Neuronal stem cell (in vitro differentiated cells): Measurements from ENCODE around the gene CHD6.

Experiments
- DNase-seq: peaks from one replicate; pipeline ENCODE4 v3.0.0-alpha.2; 2013; ENCODE audit warnings: low spot score
- H2AFZ ChIP-seq: one replicate; pipeline ENCODE4 v1.6.1; 2013; ENCODE audit warnings: mild to moderate bottlenecking, low read length, inconsistent platforms
- H2AK5ac ChIP-seq: 2 replicates; pipeline ENCODE4 v1.6.1; 2013; ENCODE audit warnings: low read depth, mild to moderate bottlenecking, inconsistent platforms, low read length, moderate library complexity, mixed read lengths
- H2BK120ac ChIP-seq: 2 replicates; pipeline ENCODE4 v1.6.1; 2013; ENCODE audit warnings: low read depth, mild to moderate bottlenecking, inconsistent platforms, low read length, moderate library complexity, mixed read lengths
- H2BK12ac ChIP-seq: one replicate; pipeline ENCODE4 v1.6.1; 2013; ENCODE audit warnings: low read length, inconsistent platforms
- H2BK15ac ChIP-seq: 2 replicates; pipeline ENCODE4 v1.6.1; 2013; ENCODE audit warnings: mild to moderate bottlenecking, low read length, inconsistent platforms, mixed read lengths
- H2BK5ac ChIP-seq: one replicate; pipeline ENCODE4 v1.6.1; 2013; ENCODE audit warnings: inconsistent platforms, mild to moderate bottlenecking, low read length, moderate library complexity
- H3K14ac ChIP-seq: one replicate; pipeline ENCODE4 v1.6.1; 2013; ENCODE audit warnings: low read length, inconsistent platforms
- H3K18ac ChIP-seq: 2 replicates; pipeline ENCODE4 v1.6.1; 2013; ENCODE audit warnings: low read length, inconsistent platforms
- H3K23ac ChIP-seq: 2 replicates; pipeline ENCODE4 v1.6.1; 2013; ENCODE audit warnings: low read depth, mild to moderate bottlenecking, mixed read lengths, low read length, inconsistent platforms; ENCODE audit not compliant: poor library complexity
- H3K27ac ChIP-seq: replicated peaks from 3 replicates; pipeline ENCODE4 v1.5.1; 2013; ENCODE audit warnings: low read length, inconsistent platforms
- H3K27me3 ChIP-seq, 3 experiments: 2 replicates each; pipeline ENCODE4 v1.6.1; 2013; ENCODE audit warnings: low read length in 3 of 3, mild to moderate bottlenecking in 2 of 3, inconsistent platforms in 1 of 3, low read depth in 1 of 3, mixed read lengths in 1 of 3, moderate library complexity in 1 of 3; ENCODE audit not compliant: control insufficient read depth in 3 of 3, insufficient read depth in 3 of 3
- H3K36me3 ChIP-seq, 2 donors: replicated peaks in 1 of 2; 2 replicates each; pipeline ENCODE4 v1.6.1; 2013; ENCODE audit warnings: low read length in 2 of 2; ENCODE audit not compliant: control insufficient read depth in 2 of 2, insufficient read depth in 2 of 2
- H3K4ac ChIP-seq: 2 replicates; pipeline ENCODE4 v1.6.1; 2013; ENCODE audit warnings: inconsistent platforms, mild to moderate bottlenecking, low read length, moderate library complexity
- H3K4me1 ChIP-seq, 2 donors: 1 replicate in 1 of 2; 2 replicates in 1 of 2; pipeline ENCODE4 v1.6.1; 2013; ENCODE audit warnings: low read length in 2 of 2, low read depth in 1 of 2; ENCODE audit not compliant: control insufficient read depth in 2 of 2, insufficient read depth in 1 of 2
- H3K4me2 ChIP-seq: one replicate; pipeline ENCODE4 v1.6.1; 2013; ENCODE audit warnings: mild to moderate bottlenecking, low read length, inconsistent platforms; ENCODE audit not compliant: insufficient read depth, poor library complexity, severe bottlenecking
- H3K4me3 ChIP-seq, 2 donors: 2 replicates each; pipeline ENCODE4 v1.5.1; 2013; ENCODE audit warnings: low read length in 2 of 2, mild to moderate bottlenecking in 2 of 2, inconsistent platforms in 1 of 2, moderate library complexity in 1 of 2
- H3K79me1 ChIP-seq: one replicate; pipeline ENCODE4 v1.6.1; 2013; ENCODE audit warnings: low read depth, mild to moderate bottlenecking, inconsistent platforms, low read length, moderate library complexity
- H3K9ac ChIP-seq: one replicate; pipeline ENCODE4 v1.6.1; 2013; ENCODE audit warnings: mild to moderate bottlenecking, low read depth, low read length, inconsistent platforms; ENCODE audit not compliant: poor library complexity
- H3K9me3 ChIP-seq, 2 donors: replicated peaks in 1 of 2; 2 replicates each; pipeline versions ENCODE3 to v1.6.1; 2013; ENCODE audit warnings: low read length in 2 of 2, mild to moderate bottlenecking in 2 of 2, inconsistent platforms in 1 of 2, low read depth in 1 of 2, mixed read lengths in 1 of 2, moderate library complexity in 1 of 2; ENCODE audit not compliant: control insufficient read depth in 2 of 2, insufficient read depth in 1 of 2
- H4K8ac ChIP-seq: one replicate; pipeline ENCODE4 v1.6.1; 2013; ENCODE audit warnings: low read depth, mild to moderate bottlenecking, inconsistent platforms, low read length, moderate library complexity
- H4K91ac ChIP-seq: one replicate; pipeline ENCODE4 v1.6.1; 2013; ENCODE audit warnings: low read length, low read depth, mild to moderate bottlenecking, inconsistent platforms; ENCODE audit not compliant: poor library complexity
- WGBS, 2 donors: extraction: QIAGEN DNeasy Blood & Tissue Kit; methylation state at CpG; one replicate each; pipeline ENCODE4 v1.1.7; 2013; ENCODE audit warnings: missing lambda C conversion rate in 2 of 2, mixed read lengths in 1 of 2; ENCODE audit not compliant: insufficient read length in 2 of 2, insufficient replicate concordance in 1 of 2; ENCODE audit errors: extremely low coverage in 2 of 2; 5-methylcytosine and 5-hydroxymethylcytosine counted together

Gene CHD6

DNA sequence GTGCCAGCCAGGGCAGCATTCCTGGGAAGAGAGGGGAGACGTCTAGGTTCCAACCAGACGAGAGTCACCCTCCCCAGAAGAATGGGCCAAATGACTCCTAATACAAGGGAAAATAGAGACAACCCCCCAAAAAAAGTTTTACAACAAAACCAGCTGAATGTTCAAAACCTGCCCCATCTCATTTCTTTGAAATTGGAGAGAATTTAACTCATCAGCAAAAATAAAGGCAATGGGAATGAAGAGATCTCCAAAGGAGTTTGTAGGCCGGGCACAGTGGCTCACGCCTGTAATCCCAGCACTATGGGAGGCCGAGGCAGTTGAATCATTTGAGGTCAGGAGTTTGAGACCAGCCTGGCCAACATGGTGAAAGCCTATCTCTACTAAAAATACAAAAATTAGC is 241.8 kb downstream of the CHD6 start:
- no peak for DNase-seq
- Histone ChIP-seq H3K23ac (no peak overlapping the region), H3K14ac (no peak overlapping the region), H3K4ac (no peak overlapping the region), H3K9me3 (peaks cover 4% of the 10 kb centered on the region in 2 donors), H3K18ac (no peak overlapping the region), H3K4me1 (peaks cover 0 to 10% of the 10 kb centered on the region in 2 donors), H2BK12ac (no peak overlapping the region), H4K91ac (no peak overlapping the region), H3K27me3 (peaks cover 0 to 43% (median 0%) of the 10 kb centered on the region in 3 experiments), H3K9ac (no peak overlapping the region), H2AK5ac (no peak overlapping the region), H3K36me3 (no peaks in the 10 kb centered on the region), H3K27ac (no peak overlapping the region), H2AFZ (no peak overlapping the region), H2BK15ac (no peak overlapping the region), H3K4me3 (no peak overlapping the region), H4K8ac (no peak overlapping the region), H2BK5ac (no peak overlapping the region), H3K79me1 (no peaks in the 10 kb centered on the region), H2BK120ac (no peak overlapping the region), H3K4me2 (no peak overlapping the region)
- no CpG with 5 or more reads among the region's 5 CpGs for WGBS, 2 donors

DNA sequence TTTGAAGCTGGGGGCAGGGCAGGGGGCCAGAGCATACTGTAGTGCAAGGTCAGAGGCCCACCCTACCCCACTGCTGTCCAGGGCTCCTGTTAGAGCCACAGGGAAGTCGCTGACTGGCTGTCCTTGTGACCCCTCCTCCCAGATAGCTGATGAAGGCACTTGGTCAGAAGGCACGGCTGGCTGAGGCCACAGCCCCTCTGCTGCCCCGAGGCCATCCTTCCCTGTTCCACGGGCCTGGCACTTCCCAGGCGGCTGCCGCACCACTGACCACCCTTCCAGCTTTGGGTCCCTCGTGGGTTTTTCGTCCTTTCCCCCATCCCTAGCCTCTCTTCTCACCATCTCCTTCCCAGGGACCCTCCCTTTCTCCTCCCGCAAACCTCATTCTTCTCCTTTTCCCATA is 242.3 kb downstream of the CHD6 start:
- H3K9me3 ChIP-seq = peaks cover 6 to 8% of the 10 kb centered on the region in 2 donors
- H3K23ac ChIP-seq = peak overlapping the region; percentile 57
- H2AK5ac ChIP-seq = no peak overlapping the region
- H2AFZ ChIP-seq = no peak overlapping the region
- no peak overlapping the region for H3K4me3 ChIP-seq
- no peak overlapping the region for H4K91ac ChIP-seq
- no CpG with 5 or more reads among the region's 9 CpGs for WGBS, 2 donors
- H3K9ac ChIP-seq = no peak overlapping the region
- H3K27ac ChIP-seq = no peak overlapping the region
- no peaks in the 10 kb centered on the region for H3K79me1 ChIP-seq
- peaks cover 0 to 10% of the 10 kb centered on the region in 2 donors for H3K4me1 ChIP-seq
- no peak overlapping the region for H3K4ac ChIP-seq
- no peak overlapping the region for H2BK12ac ChIP-seq
- no peak overlapping the region for H2BK15ac ChIP-seq
- no peak overlapping the region for H3K14ac ChIP-seq
- H4K8ac ChIP-seq = no peak overlapping the region
- no peak overlapping the region for H2BK120ac ChIP-seq
- H3K18ac ChIP-seq = no peak overlapping the region
- no peak overlapping the region for H2BK5ac ChIP-seq
- no peaks in the 10 kb centered on the region for H3K36me3 ChIP-seq
- no peak for DNase-seq
- H3K4me2 ChIP-seq = no peak overlapping the region
- peaks cover 0 to 45% (median 0%) of the 10 kb centered on the region in 3 experiments for H3K27me3 ChIP-seq

DNA sequence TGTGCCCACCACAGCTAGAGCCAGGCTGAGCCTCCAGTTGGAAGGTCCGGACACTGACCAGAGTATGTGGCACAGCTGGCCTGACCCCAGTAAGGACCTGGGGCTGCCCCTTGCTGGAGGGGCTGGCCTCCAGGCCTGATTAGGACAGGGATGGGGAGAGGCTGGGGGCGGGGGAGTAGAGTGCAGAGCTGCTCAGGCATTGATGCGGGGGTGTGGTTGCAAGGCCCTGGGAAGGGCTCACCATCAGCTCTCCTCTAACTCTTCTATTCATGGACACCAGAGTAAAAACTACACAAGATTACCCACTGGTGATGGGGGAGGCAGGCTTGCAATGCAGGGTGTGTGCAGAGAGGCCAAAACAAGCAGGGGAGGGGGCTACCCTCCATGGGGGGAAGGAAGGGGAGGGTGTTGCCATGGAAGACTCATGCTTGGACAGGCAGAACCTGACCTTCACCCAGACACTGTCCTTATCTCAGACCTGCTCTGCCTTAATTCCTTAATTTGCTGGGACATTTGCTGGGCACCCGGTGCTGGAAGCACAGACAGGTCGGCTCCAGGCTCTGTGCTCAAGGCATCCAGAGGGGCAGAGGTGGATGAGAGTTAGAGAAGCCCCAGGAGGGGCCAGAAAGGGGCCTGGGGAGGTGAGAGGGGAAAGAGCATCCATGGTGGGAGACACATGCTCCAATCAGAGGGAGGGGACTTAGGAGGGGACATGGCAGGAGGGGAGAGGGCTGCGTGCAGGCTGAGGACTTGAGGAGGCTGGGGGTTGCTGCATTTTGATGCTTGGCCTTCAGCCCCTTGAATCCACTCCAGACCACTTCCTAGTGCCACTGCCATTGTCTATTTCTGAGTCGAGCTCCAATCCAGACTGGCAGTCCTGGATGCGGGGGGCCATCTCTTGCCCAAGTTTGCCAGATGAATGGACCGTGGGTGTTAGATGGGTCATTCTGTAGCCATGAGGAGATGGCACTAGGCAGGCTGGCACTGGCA is 244.0 kb downstream of the CHD6 start:
- H2BK15ac ChIP-seq = no peak overlapping the region
- no peak for DNase-seq
- no peak overlapping the region for H3K18ac ChIP-seq
- H3K4me2 ChIP-seq = no peak overlapping the region
- WGBS, 2 donors = no CpG with 5 or more reads among the region's 9 CpGs
- H2AFZ ChIP-seq = no peak overlapping the region
- H3K4me1 ChIP-seq = peaks cover 0 to 10% of the 10 kb centered on the region in 2 donors
- H3K27ac ChIP-seq = no peak overlapping the region
- no peaks in the 10 kb centered on the region for H3K79me1 ChIP-seq
- H2AK5ac ChIP-seq = no peak overlapping the region
- H4K8ac ChIP-seq = no peak overlapping the region
- H3K9me3 ChIP-seq = peaks cover 6 to 10% of the 10 kb centered on the region in 2 donors
- H3K14ac ChIP-seq = no peak overlapping the region
- H2BK120ac ChIP-seq = no peak overlapping the region
- H3K23ac ChIP-seq = peak overlapping the region; percentile 57
- H3K36me3 ChIP-seq = no peaks in the 10 kb centered on the region
- H3K9ac ChIP-seq = no peak overlapping the region
- no peak overlapping the region for H2BK5ac ChIP-seq
- H3K27me3 ChIP-seq = peaks cover 0 to 42% (median 1%) of the 10 kb centered on the region in 3 experiments
- no peak overlapping the region for H4K91ac ChIP-seq
- no peak overlapping the region for H3K4ac ChIP-seq
- H2BK12ac ChIP-seq = no peak overlapping the region
- H3K4me3 ChIP-seq = no peak overlapping the region

DNA sequence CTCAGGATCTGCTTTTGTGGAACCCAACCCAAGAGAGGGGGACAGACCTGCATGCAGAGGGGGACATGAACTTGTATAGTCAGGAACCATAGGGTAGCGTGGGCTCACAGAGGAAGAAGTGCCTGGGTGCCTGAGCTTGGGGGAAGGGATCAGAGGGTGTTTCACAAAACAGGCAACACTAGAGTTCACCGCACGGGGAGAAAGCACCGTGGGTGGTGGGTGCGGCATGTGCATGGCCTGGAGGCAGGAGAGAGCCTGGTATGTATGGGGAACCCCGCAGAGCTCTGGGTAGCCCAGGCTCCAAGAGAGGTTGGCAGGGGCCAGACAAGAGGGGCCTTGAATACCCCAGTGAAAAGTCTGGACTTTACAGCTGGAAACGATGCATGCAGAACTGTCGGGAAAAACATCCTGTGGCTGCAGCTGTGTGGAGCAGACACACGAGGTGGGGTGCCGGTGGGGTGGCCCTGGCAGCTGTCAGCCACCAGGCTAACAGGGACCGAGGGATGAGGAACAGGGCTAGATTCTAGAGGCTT is 244.9 kb downstream of the CHD6 start:
- H3K23ac ChIP-seq = no peak overlapping the region
- H3K18ac ChIP-seq = no peak overlapping the region
- DNase-seq = no peak
- H3K9me3 ChIP-seq = peaks cover 6 to 10% of the 10 kb centered on the region in 2 donors
- no peak overlapping the region for H3K4me2 ChIP-seq
- no peak overlapping the region for H2BK120ac ChIP-seq
- WGBS, 2 donors = no CpG with 5 or more reads among the region's 11 CpGs
- H3K4ac ChIP-seq = no peak overlapping the region
- no peak overlapping the region for H2AK5ac ChIP-seq
- no peak overlapping the region for H3K9ac ChIP-seq
- no peak overlapping the region for H2BK15ac ChIP-seq
- H2BK12ac ChIP-seq = no peak overlapping the region
- H3K27ac ChIP-seq = no peak overlapping the region
- H3K4me3 ChIP-seq = no peak overlapping the region
- H3K14ac ChIP-seq = no peak overlapping the region
- H2AFZ ChIP-seq = no peak overlapping the region
- peaks cover 0 to 46% (median 3%) of the 10 kb centered on the region in 3 experiments for H3K27me3 ChIP-seq
- H3K36me3 ChIP-seq = no peaks in the 10 kb centered on the region
- no peak overlapping the region for H4K91ac ChIP-seq
- H3K4me1 ChIP-seq = peaks cover 0 to 10% of the 10 kb centered on the region in 2 donors
- H3K79me1 ChIP-seq = no peaks in the 10 kb centered on the region
- no peak overlapping the region for H4K8ac ChIP-seq
- no peak overlapping the region for H2BK5ac ChIP-seq
